IMR-90 (cell line): ENCODE results near the gene MPIG6B. TPM values are rescaled to one million over a fixed set of nuclear protein-coding genes. Genes with fewer than 3 reads are reported as not detected.
A peak's percentile ranks its signal among the peaks of the same experiment; 100 is the strongest.

Experiments
- ATAC-seq: fragments of 200-7000 bp; cut with Tn5 transposase; 2 replicates; pipeline ENCODE4 v1.9.1; 2020; ENCODE audit warnings: low read depth, mild to moderate bottlenecking, moderate library complexity
- BruUV-seq: library from RNA; stranded (reverse); fragments of 400-500 nt; replicated peaks from 2 replicates; lab custom pipeline; 2021; lab: Mats Ljungman, UMichigan
- CTCF ChIA-PET: fragments of 300-600 bp; formaldehyde crosslinking; extraction: SDS; loops from one replicate; lab custom pipeline; 2021; ENCODE audit warnings: antibody characterized with exemption; lab: Yijun Ruan, JAX
- POLR2A ChIA-PET: fragments of 300-600 bp; sonication (Branson Sonifier 250); formaldehyde crosslinking; loops from one replicate; lab custom pipeline; 2022; ENCODE audit warnings: antibody characterized with exemption; ENCODE audit not compliant: unreplicated experiment; lab: Charles Lee
- DNase-seq: peaks from one replicate; pipeline ENCODE4 v3.0.0; 2013
- H2AFZ ChIP-seq: replicated peaks from 2 replicates; pipeline ENCODE3; 2013; ENCODE audit warnings: low read length, mild to moderate bottlenecking; ENCODE audit not compliant: poor library complexity
- H2AK5ac ChIP-seq: 2 replicates; pipeline ENCODE4 v1.6.1; 2013; ENCODE audit warnings: low read depth, low read length, inconsistent platforms
- H2AK9ac ChIP-seq: replicated peaks from 2 replicates; pipeline ENCODE3; 2013; ENCODE audit warnings: mild to moderate bottlenecking, low read depth, low read length, moderate library complexity; ENCODE audit not compliant: poor library complexity
- H2BK120ac ChIP-seq: 2 replicates; pipeline ENCODE4 v1.6.1; 2013; ENCODE audit warnings: low read depth, low read length, inconsistent platforms
- H2BK15ac ChIP-seq: 3 replicates; pipeline ENCODE4 v1.6.1; 2013; ENCODE audit warnings: low read depth, low read length, inconsistent platforms
- H2BK20ac ChIP-seq: 2 replicates; pipeline ENCODE4 v1.6.1; 2013; ENCODE audit warnings: low read depth, mild to moderate bottlenecking, inconsistent platforms, low read length, moderate library complexity
- H2BK5ac ChIP-seq: 2 replicates; pipeline ENCODE4 v1.6.1; 2013; ENCODE audit warnings: mild to moderate bottlenecking, low read depth, low read length, inconsistent platforms; ENCODE audit not compliant: poor library complexity, severe bottlenecking
- H3K14ac ChIP-seq: replicated peaks from 2 replicates; pipeline ENCODE4 v1.6.1; 2013; ENCODE audit warnings: low read depth, low read length, inconsistent platforms
- H3K18ac ChIP-seq: 2 replicates; pipeline ENCODE4 v1.6.1; 2013; ENCODE audit warnings: low read depth, low read length, control low read depth
- H3K23ac ChIP-seq: 2 replicates; pipeline ENCODE4 v1.6.1; 2013; ENCODE audit warnings: low read depth, low read length, inconsistent platforms
- H3K27ac ChIP-seq: 2 replicates; pipeline ENCODE4 v1.5.1; 2013; ENCODE audit warnings: mild to moderate bottlenecking, control low read depth, low read length; ENCODE audit not compliant: insufficient read depth
- H3K27me3 ChIP-seq: 2 replicates; pipeline ENCODE4 v1.6.1; 2013; ENCODE audit warnings: low read length; ENCODE audit not compliant: control insufficient read depth, insufficient read depth
- H3K36me3 ChIP-seq: 2 replicates; pipeline ENCODE4 v1.6.1; 2013; ENCODE audit warnings: low read length, mixed read lengths; ENCODE audit not compliant: control insufficient read depth, insufficient read depth
- H3K4ac ChIP-seq: 2 replicates; pipeline ENCODE4 v1.6.1; 2013; ENCODE audit warnings: low read depth, low read length, inconsistent platforms
- H3K4me1 ChIP-seq: 2 replicates; pipeline ENCODE4 v1.6.1; 2013; ENCODE audit warnings: low read length, mixed read lengths; ENCODE audit not compliant: control insufficient read depth, insufficient read depth
- H3K4me2 ChIP-seq: 2 replicates; pipeline ENCODE4 v1.6.1; 2013; ENCODE audit warnings: low read depth, mild to moderate bottlenecking, control low read depth, low read length, moderate library complexity
- H3K4me3 ChIP-seq: 2 replicates; pipeline ENCODE4 v1.5.1; 2013; ENCODE audit warnings: low read depth, mild to moderate bottlenecking, control low read depth, low read length, moderate library complexity; ENCODE audit not compliant: insufficient read depth
- H3K56ac ChIP-seq: 2 replicates; pipeline ENCODE4 v1.6.1; 2013; ENCODE audit warnings: low read length, inconsistent platforms; ENCODE audit not compliant: insufficient read depth; ENCODE audit errors: extremely low read depth
- H3K79me1 ChIP-seq, 2 experiments: 2 replicates each; pipeline ENCODE4 v1.6.1; 2013; ENCODE audit warnings: low read length in 2 of 2, inconsistent platforms in 1 of 2, low read depth in 1 of 2
- H3K9ac ChIP-seq: 2 replicates; pipeline ENCODE4 v1.6.1; 2013; ENCODE audit warnings: low read depth, low read length, control low read depth
- H3K9me1 ChIP-seq: 2 replicates; pipeline ENCODE4 v1.6.1; 2013; ENCODE audit warnings: low read length, inconsistent platforms; ENCODE audit not compliant: insufficient read depth
- H3K9me3 ChIP-seq: 2 replicates; pipeline ENCODE4 v1.6.1; 2013; ENCODE audit warnings: low read length; ENCODE audit not compliant: control insufficient read depth, insufficient read depth
- H4K20me1 ChIP-seq: 2 replicates; pipeline ENCODE4 v1.6.1; 2013; ENCODE audit warnings: low read length, inconsistent platforms; ENCODE audit not compliant: insufficient read depth
- H4K5ac ChIP-seq: 2 replicates; pipeline ENCODE4 v1.6.1; 2013; ENCODE audit warnings: mild to moderate bottlenecking, low read depth, low read length, control low read depth
- H4K8ac ChIP-seq, 2 experiments: 2 replicates each; pipeline ENCODE4 v1.6.1; 2013; ENCODE audit warnings: low read depth in 2 of 2, low read length in 2 of 2, control low read depth in 1 of 2, inconsistent platforms in 1 of 2
- H4K91ac ChIP-seq: 2 replicates; pipeline ENCODE4 v1.6.1; 2013; ENCODE audit warnings: low read depth, low read length, inconsistent platforms; ENCODE audit not compliant: insufficient read depth
- CEBPB ChIP-seq: IDR thresholded peaks from 2 replicates; pipeline ENCODE4 v1.6.1; 2012; ENCODE audit warnings: low read depth, low read length, improper control_type of control experiment
- FOS ChIP-seq: fragments of 150-350 bp; IDR thresholded peaks from 2 replicates; pipeline ENCODE4 v1.6.1; 2016; ENCODE audit warnings: low read depth, low read length
- MAZ ChIP-seq: IDR thresholded peaks from 2 replicates; pipeline ENCODE4 v1.6.1; 2012; ENCODE audit warnings: low read depth, mild to moderate bottlenecking, low read length, improper control_type of control experiment, moderate library complexity, borderline replicate concordance
- POLR2A ChIP-seq: IDR thresholded peaks from 2 replicates; pipeline ENCODE4 v1.6.1; 2012; ENCODE audit warnings: mild to moderate bottlenecking, low read depth, low read length
- WGBS, 2 experiments: methylation state at CpG; one replicate each; pipeline versions ENCODE4 v1.1.5 to v1.1.7; 2013; ENCODE audit warnings: missing lambda C conversion rate in 2 of 2; ENCODE audit not compliant: insufficient read length in 1 of 2; ENCODE audit errors: extremely low coverage in 2 of 2; 5-methylcytosine and 5-hydroxymethylcytosine counted together
- dilution Hi-C: fragments of 300-500 bp; cut with HindIII; formaldehyde crosslinking; loops from one replicate; pipeline ENCODE4 v1.14.3; 2018; ENCODE audit warnings: low sequenced_read_pairs; ENCODE audit not compliant: unreplicated experiment
- in situ Hi-C: fragments of 300-500 bp; cut with MboI; formaldehyde crosslinking; loops from 3 replicates; pipeline ENCODE4 v1.14.3; 2019; ENCODE audit warnings: low sequenced_read_pairs, inconsistent platforms, mixed read lengths
- intact Hi-C: fragments of 100-400 bp; cut with micrococcal nuclease; formaldehyde crosslinking; loops from 2 replicates; pipeline ENCODE4 v1.10.0; 2022
- polyA plus RNA-seq, 3 experiments: library from polyadenylated mRNA; depleted of rRNA; stranded (reverse); fragments of >200 nt; gene quantifications; 2 replicates each; pipeline ENCODE4 v1.2.3, GENCODE V29; 2012; ENCODE audit warnings: low replicate concordance in 1 of 3
- total RNA-seq: library from RNA; depleted of rRNA; stranded (reverse); fragments of >200 nt; gene quantifications from 2 replicates; pipeline ENCODE4 v1.2.3, GENCODE V29; 2012
- TF ChIP-seq, protein P1 (sequence below): fragments of 150-350 bp; IDR thresholded peaks from 2 replicates; pipeline ENCODE4 v1.6.1; 2017; ENCODE audit warnings: mild to moderate bottlenecking, antibody characterized with exemption, low read length, low read depth

Gene MPIG6B
- total and polyA plus RNA-seq, 2 of the 4 experiments (the other 2 are of a cell fraction), result not detected

DNA sequence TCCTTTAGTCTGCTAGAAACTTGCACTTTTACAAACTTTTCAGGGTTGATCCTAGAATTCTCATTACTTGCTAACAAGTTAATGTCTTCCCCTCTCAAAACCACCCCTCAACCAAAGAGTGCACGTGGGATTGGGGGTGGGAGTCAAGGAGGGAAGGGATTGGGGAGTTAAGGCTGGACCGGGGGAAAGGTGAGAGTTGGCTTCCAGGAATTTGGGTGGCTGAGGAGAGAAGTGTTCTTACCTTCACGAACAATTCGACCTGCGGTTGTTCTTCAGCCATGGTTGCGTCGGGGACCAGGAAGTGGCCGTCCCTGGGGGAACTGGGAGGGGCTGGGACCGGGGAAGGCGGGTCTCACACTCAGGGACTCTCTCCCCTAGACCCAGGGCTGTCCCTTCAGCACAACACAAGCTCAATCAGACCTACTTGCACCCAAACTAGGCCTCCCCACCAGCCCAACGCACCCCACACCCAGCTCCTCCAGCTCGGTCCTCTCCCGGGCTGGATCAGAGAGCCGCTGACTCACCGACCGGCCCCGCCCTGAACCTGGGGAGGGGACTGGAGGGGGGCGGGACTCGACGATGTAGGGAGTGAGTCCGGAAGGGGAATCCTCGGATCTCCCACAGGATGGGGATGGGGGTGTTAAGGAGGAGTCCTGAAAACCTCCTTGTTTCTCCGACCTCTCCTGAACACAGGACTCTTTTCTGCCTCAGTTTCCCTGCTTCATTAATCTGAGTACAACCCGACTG lies 13.0 kb downstream of the MPIG6B start, which contains the start of gene CLIC1:
CLIC1 (minus strand) TSS at position 510 of the 747 bp plus-strand sequence; CDS start at position 280, 230 bp downstream.
- H3K56ac ChIP-seq, result peak within 1 kb of the TSS; percentile 99
- in situ Hi-C loops (no loop called here), dilution Hi-C loops (no loop called here), intact Hi-C loops (no loop called here)
- ChIA-PET CTCF (no interaction called here), POLR2A (interaction anchor here (0.6 kb wide), 1 partner anchor 19 kb away, joined by 3 read pairs; no protein-coding TSS in a partner anchor)
- H4K8ac ChIP-seq, result peak within 1 kb of the TSS; percentile 74 to 95
- H3K4me1 ChIP-seq, result peaks cover 18% of the 10 kb centered on the region
- DNase-seq (peak; percentile 75), ATAC-seq (peak; percentile 57)
- H3K9ac ChIP-seq, result peak within 1 kb of the TSS; percentile 98
- no CpG with 5 or more reads among the region's 24 CpGs for WGBS, 2 experiments
- peak within 1 kb of the TSS; percentile 86 for H4K5ac ChIP-seq
- peak within 1 kb of the TSS; percentile 100 for H2AK9ac ChIP-seq
- H4K20me1 ChIP-seq, result peaks cover 25% of the 10 kb centered on the region
- H2BK15ac ChIP-seq, result peak within 1 kb of the TSS; percentile 71
- peak within 1 kb of the TSS; percentile 92 for H2AFZ ChIP-seq
- peak within 1 kb of the TSS; percentile 99 for H2BK5ac ChIP-seq
- peak within 1 kb of the TSS; percentile 81 for H2BK120ac ChIP-seq
- BruUV-seq, result TSS peak; percentile 61
- H2BK20ac ChIP-seq, result peak within 1 kb of the TSS; percentile 76
- peaks cover 26% of the 10 kb centered on the region for H3K36me3 ChIP-seq
- peak within 1 kb of the TSS; percentile 81 for H3K4me3 ChIP-seq
- peak within 1 kb of the TSS; percentile 98 for H2AK5ac ChIP-seq
- peak within 1 kb of the TSS; percentile 99 for H3K14ac ChIP-seq
- H3K4ac ChIP-seq, result peak within 1 kb of the TSS; percentile 98
- peak within 1 kb of the TSS; percentile 80 for H3K18ac ChIP-seq
- peak within 1 kb of the TSS; percentile 96 for H3K4me2 ChIP-seq
- TF ChIP-seq CEBPB, result no peak
- TF ChIP-seq POLR2A, result peak; percentile 83
- TF ChIP-seq FOS, result peak; percentile 44; the same call in 1 of the 2 replicates
- TF ChIP-seq, protein P1, sequence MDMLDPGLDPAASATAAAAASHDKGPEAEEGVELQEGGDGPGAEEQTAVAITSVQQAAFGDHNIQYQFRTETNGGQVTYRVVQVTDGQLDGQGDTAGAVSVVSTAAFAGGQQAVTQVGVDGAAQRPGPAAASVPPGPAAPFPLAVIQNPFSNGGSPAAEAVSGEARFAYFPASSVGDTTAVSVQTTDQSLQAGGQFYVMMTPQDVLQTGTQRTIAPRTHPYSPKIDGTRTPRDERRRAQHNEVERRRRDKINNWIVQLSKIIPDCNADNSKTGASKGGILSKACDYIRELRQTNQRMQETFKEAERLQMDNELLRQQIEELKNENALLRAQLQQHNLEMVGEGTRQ, result no peak
- TF ChIP-seq MAZ, result peak; percentile 90; the same call in 1 of the 2 replicates
- H4K91ac ChIP-seq, result peak within 1 kb of the TSS; percentile 99
- no peaks in the 10 kb centered on the region for H3K9me3 ChIP-seq
- H3K27ac ChIP-seq, result peak within 1 kb of the TSS; percentile 94
- H3K27me3 ChIP-seq, result no peaks in the 10 kb centered on the region
- H3K9me1 ChIP-seq, result peaks cover 14% of the 10 kb centered on the region
- peaks cover 13 to 75% of the 10 kb centered on the region in 2 experiments; a peak in 3 of 4 replicates for H3K79me1 ChIP-seq
- H3K23ac ChIP-seq, result peak within 1 kb of the TSS; percentile 99
